Measurements from ENCODE around the gene MEF2D.

Gene MEF2D

GRCh38 chr1:156503698-156504437, 3.3 kb upstream of the MEF2D start:
- H3K4me3 ChIP-seq (ENCODE audit: control insufficient read depth, low read depth, low read length) = no peak overlapping the region
- no peak for DNase-seq (ENCODE audit: low read depth)
- TF ChIP-seq CTCF (IDR thresholded peaks at IDR 0.05; ENCODE audit: control insufficient read depth, insufficient read depth, low read depth, low read length, missing control alignments) = no peak

- DNase-seq (ENCODE audit: low read depth) = peak; percentile 86
- peak overlapping the region; percentile 22 for H3K4me3 ChIP-seq (ENCODE audit: control insufficient read depth, low read depth, low read length)
- TF ChIP-seq CTCF (IDR thresholded peaks at IDR 0.05; ENCODE audit: control insufficient read depth, insufficient read depth, low read depth, low read length, missing control alignments) = no peak
Observed at GRCh38 chr1:156502894-156503697, 2.5 kb upstream of the MEF2D start.

GRCh38 chr1:156502391-156502893, 1.9 kb upstream of the MEF2D start:
- no peak overlapping the region for H3K4me3 ChIP-seq (ENCODE audit: control insufficient read depth, low read depth, low read length)
- DNase-seq (ENCODE audit: low read depth) = no peak
- no peak for TF ChIP-seq CTCF (IDR thresholded peaks at IDR 0.05; ENCODE audit: control insufficient read depth, insufficient read depth, low read depth, low read length, missing control alignments)

GRCh38 chr1:156500793-156501506, 375 bp upstream of the MEF2D start:
- DNase-seq (ENCODE audit: low read depth) = peak; percentile 89
- TF ChIP-seq CTCF (IDR thresholded peaks at IDR 0.05; ENCODE audit: control insufficient read depth, insufficient read depth, low read depth, low read length, missing control alignments) = peak; percentile 53
- H3K4me3 ChIP-seq (ENCODE audit: control insufficient read depth, low read depth, low read length) = peak overlapping the region; percentile 99

GRCh38 chr1:156499842-156500542, 583 bp downstream of the MEF2D start:
- DNase-seq (ENCODE audit: low read depth) = no peak
- no peak for TF ChIP-seq CTCF (IDR thresholded peaks at IDR 0.05; ENCODE audit: control insufficient read depth, insufficient read depth, low read depth, low read length, missing control alignments)
- H3K4me3 ChIP-seq (ENCODE audit: control insufficient read depth, low read depth, low read length) = peak overlapping the region; percentile 99
